HG03571 (cell line): ENCODE data around the gene RTKN.
"Not testable (repeated sequence)": the region's sequence is repeated elsewhere in the genome, so short reads cannot be mapped to it uniquely, and the experiment has no call there.

ENCODE experiments used
- ATAC-seq: cut with Tn5 transposase; IDR thresholded peaks from one replicate; pipeline ENCODE4 v1.9.1; 2021; ENCODE audit not compliant: unreplicated experiment

RTKN gene

DNA sequence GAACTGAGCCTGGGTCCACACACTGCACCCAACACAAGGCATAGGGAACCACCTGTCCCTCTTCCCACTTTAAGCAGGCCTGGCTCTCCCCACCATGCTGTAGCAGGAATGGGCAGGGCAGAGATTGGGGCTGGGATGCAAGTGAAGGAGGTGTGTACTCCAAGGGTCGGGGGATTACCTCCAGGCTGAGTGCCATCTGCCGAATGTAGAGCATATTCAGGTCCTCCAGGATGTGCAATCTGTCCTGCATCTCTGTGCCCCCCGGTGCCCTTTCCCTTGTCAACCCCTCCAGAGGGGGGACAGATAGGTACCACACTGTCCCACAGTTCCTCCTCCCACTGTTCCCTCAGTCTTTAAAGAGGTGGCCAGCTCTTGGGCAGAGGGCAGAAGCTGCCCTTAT is 2.4 kb downstream of the RTKN start:
- no peak for ATAC-seq

GRCh38 chr2:74438248-74438647 is 3.5 kb downstream of the RTKN start:
- no peak for ATAC-seq

GRCh38 chr2:74436848-74437695 is 4.7 kb downstream of the RTKN start:
- no peak for ATAC-seq

GRCh38 chr2:74436111-74436805 is 5.5 kb downstream of the RTKN start:
- no peak for ATAC-seq

DNA sequence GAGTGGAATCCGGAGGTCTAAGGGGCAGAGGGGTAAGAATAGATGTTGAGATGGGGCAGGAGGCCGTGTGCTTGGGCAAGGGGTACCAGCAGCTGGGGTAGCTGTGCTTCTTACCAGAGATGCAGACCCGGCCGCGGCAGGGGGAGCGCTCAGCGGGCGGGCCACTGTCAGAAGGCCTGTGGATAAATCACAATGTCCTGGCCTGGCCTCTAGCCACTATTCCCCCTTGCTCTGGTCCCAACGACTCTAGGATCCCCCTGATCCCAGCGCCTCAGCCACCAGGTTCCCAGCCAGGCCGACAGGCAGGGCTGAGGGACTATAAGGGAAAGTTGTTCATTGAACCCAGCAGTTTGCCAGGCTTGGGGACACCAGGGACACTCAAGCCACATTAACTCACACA is 11.2 kb downstream of the RTKN start:
- no peak for ATAC-seq

GRCh38 chr2:74429487-74430451 is 12.0 kb downstream of the RTKN start:
- no peak for ATAC-seq

DNA sequence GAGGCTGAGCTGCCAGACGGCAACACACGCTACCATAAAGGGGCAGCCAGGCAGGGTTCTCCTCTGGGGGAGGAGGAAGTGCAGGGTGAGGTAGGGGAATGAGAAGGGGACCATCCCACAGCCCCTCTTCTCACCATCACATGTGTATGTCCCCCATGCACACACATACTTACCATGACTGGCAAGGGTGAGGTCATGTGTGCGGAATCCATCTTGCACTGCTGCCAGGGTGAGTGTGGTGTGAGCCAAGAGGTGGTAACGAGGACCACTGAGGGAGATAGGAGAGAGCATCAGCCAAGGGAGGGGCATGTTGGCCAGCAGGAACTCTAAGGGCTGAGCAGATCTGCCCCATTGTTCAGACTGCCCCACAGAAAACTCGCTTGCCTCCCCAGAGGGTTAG is 13.1 kb downstream of the RTKN start:
- ATAC-seq = no peak

- no peak for ATAC-seq
Observed at GRCh38 chr2:74427551-74427950, 14.2 kb downstream of the RTKN start.

DNA sequence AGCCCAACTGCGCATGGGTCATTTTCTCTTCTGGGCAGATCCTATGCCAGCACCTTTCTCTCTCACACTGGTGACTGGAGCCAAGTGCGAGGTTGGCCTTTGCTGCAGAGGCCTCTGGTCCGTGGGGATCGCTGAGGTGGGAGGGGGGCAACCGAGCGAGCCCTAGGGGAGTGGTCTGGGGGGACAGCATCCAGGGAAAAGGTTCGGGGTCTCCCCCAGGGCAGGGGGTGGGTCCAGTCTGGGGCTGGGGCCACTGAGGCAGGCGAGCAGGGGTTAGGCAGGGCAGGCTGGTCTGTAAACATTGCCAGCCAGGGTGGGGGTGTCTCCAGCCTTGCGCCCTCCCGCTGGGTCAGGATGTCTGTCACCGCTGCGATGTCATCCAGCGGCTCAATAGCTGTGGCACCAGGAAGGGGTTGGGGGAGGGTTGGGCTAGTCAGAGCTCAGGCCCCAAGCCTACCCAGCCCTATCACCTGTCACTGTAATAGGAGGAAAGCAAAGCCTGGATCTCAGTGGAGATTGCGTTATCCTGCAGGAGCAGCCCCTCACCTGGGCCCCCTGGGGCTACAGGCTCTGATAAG is 15.5 kb downstream of the RTKN start:
- ATAC-seq = no peak

- no peak for ATAC-seq
Observed at GRCh38 chr2:74425523-74425922, 16.2 kb downstream of the RTKN start.

- ATAC-seq = no peak
Observed at GRCh38 chr2:74424995-74425406, 16.7 kb downstream of the RTKN start.

- no peak for ATAC-seq
Observed at GRCh38 chr2:74424139-74424992, 17.4 kb downstream of the RTKN start.

- ATAC-seq = no peak
Observed at GRCh38 chr2:74423231-74424095, 18.3 kb downstream of the RTKN start.

DNA sequence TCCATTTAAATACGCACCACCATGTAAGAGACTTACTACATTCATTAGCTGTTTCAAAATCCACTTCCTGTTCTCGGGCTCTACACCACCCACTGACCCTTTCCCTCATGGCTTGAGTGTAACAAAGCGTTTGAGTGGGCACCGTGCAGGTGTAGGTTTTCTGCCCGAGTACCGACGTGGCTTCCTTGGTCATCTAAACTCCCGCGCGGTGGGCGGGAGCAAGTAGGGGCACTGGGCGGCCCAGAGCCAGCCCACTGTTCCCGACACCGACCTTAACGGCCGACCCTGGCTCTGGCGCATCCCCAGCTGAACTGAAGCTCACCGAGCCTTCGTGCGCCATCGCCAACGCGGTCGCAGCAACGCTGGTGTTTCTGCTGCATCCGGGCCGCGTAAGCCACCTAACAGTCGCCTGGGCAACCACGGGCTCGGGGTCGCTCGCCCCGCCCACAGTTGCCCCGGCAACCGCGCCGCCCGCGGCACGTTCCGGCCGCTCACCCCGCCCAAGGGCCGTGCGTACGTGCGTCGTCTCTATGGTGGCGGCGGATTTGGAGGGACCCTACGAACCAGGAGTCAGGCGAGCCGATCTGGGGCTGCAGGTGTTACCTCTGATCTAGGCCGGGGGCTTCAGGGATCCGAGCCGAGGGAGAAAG is 20.4 kb downstream of the RTKN start, which contains the start of the genes C2orf81 and WDR54:
C2orf81 (minus strand) TSS at position 399 of the 650 bp plus-strand sequence; CDS start at position 340, 59 bp downstream.
WDR54 (plus strand) TSS at position 510 of the 650 bp plus-strand sequence. CDS start 424 bp downstream, outside the sequence.
- ATAC-seq = peak; percentile 89

GRCh38 chr2:74420443-74421103 is 21.2 kb downstream of the RTKN start:
- ATAC-seq = not testable (repeated sequence)

DNA sequence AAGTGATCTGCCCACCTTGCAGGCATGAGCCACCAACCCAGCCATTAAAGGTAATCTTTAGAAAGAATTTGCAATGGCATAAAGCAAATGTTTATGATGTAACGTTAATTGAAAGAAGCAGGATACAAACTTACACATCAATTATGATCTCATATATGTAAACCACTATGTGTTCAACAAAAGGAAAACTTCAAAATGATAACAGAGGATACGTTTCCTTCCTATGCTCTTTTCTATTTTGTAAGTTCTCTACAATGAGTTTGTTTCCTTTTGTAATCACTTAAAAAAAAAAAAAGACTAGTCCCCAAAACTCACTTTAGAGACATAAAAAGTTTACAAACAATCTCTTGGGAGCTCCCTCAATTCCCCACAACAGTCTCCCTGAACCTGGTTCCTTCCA is 21.7 kb downstream of the RTKN start:
- ATAC-seq = no peak

DNA sequence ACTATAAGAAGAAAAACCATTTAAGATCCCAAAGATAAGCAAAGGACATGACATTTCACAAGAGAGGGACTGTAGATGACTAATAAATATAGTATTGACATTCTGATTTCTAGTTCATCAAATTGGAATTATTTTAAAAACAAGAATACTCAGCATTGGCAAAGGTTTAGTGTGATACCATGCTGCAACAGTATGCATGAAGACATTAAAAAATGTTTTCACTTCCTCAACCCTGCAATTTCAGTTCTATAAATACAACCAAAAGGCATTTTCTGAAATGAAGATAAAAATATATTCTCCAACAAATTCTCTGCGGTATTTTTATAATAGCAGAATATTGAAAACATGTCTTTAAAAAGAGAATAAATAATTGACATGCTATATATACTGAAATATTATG is 22.4 kb downstream of the RTKN start:
- ATAC-seq = no peak

GRCh38 chr2:74418312-74418711 is 23.4 kb downstream of the RTKN start:
- no peak for ATAC-seq
